Measurements from ENCODE around the gene BRIP1.
"Not testable (repeated sequence)": the region's sequence is repeated elsewhere in the genome, so short reads cannot be mapped to it uniquely, and the experiment has no call there.

Gene BRIP1

GRCh38 chr17:61862975-61863800 lies at the start of gene BRIP1:
Gene BRIP1, minus strand, starts transcription at chr17:61863528. Its CDS starts 1,989 bp downstream, at chr17:61861539.
- DNase-seq (ENCODE audit: low read depth, low spot score): peak; percentile 84

GRCh38 chr17:61908292-61909037 lies 45.1 kb upstream of the BRIP1 start:
- DNase-seq (ENCODE audit: low read depth, low spot score): no peak

- DNase-seq (ENCODE audit: low read depth, low spot score): no peak
These were observed 44.0 kb upstream of the BRIP1 start for GRCh38 chr17:61907361-61907760.

GRCh38 chr17:61904094-61904710 lies 40.9 kb upstream of the BRIP1 start:
- no peak for DNase-seq (ENCODE audit: low read depth, low spot score)

GRCh38 chr17:61903251-61903650 lies 39.9 kb upstream of the BRIP1 start:
- DNase-seq (ENCODE audit: low read depth, low spot score): no peak

- no peak for DNase-seq (ENCODE audit: low read depth, low spot score)
These were observed 34.3 kb upstream of the BRIP1 start for GRCh38 chr17:61897548-61898180.

GRCh38 chr17:61895391-61895790 lies 32.1 kb upstream of the BRIP1 start:
- DNase-seq (ENCODE audit: low read depth, low spot score): no peak

GRCh38 chr17:61894310-61894709 lies 31.0 kb upstream of the BRIP1 start:
- not testable (repeated sequence) for DNase-seq (ENCODE audit: low read depth, low spot score)

- not testable (repeated sequence) for DNase-seq (ENCODE audit: low read depth, low spot score)
These were observed 24.4 kb upstream of the BRIP1 start for GRCh38 chr17:61887733-61888132.

GRCh38 chr17:61885865-61886264 lies 22.5 kb upstream of the BRIP1 start:
- not testable (repeated sequence) for DNase-seq (ENCODE audit: low read depth, low spot score)

GRCh38 chr17:61884864-61885263 lies 21.5 kb upstream of the BRIP1 start:
- DNase-seq (ENCODE audit: low read depth, low spot score): no peak

GRCh38 chr17:61880589-61881102 lies 17.3 kb upstream of the BRIP1 start:
- DNase-seq (ENCODE audit: low read depth, low spot score): no peak

- no peak for DNase-seq (ENCODE audit: low read depth, low spot score)
These were observed 15.8 kb upstream of the BRIP1 start for GRCh38 chr17:61878984-61879612.

GRCh38 chr17:61878520-61878919 lies 15.2 kb upstream of the BRIP1 start:
- DNase-seq (ENCODE audit: low read depth, low spot score): no peak

- DNase-seq (ENCODE audit: low read depth, low spot score): no peak
These were observed 14.5 kb upstream of the BRIP1 start for GRCh38 chr17:61877837-61878236.

GRCh38 chr17:61875804-61876203 lies 12.5 kb upstream of the BRIP1 start:
- no peak for DNase-seq (ENCODE audit: low read depth, low spot score)

GRCh38 chr17:61875285-61875684 lies 12.0 kb upstream of the BRIP1 start:
- no peak for DNase-seq (ENCODE audit: low read depth, low spot score)

- DNase-seq (ENCODE audit: low read depth, low spot score): no peak
These were observed 10.7 kb upstream of the BRIP1 start for GRCh38 chr17:61874075-61874474.

GRCh38 chr17:61872099-61872498 lies 8.8 kb upstream of the BRIP1 start:
- DNase-seq (ENCODE audit: low read depth, low spot score): no peak

GRCh38 chr17:61869138-61869537 lies 5.8 kb upstream of the BRIP1 start:
- no peak for DNase-seq (ENCODE audit: low read depth, low spot score)

GRCh38 chr17:61868074-61868473 lies 4.7 kb upstream of the BRIP1 start:
- no peak for DNase-seq (ENCODE audit: low read depth, low spot score)

Data from smooth muscle cell of the brain vasculature (primary cell).